PC-9 (cell line): ENCODE measurements around the gene GALNT11. TPM values are rescaled to one million over a fixed set of nuclear protein-coding genes. Genes with fewer than 3 reads are reported as not detected.
"Not testable (repeated sequence)": the region's sequence is repeated elsewhere in the genome, so short reads cannot be mapped to it uniquely, and the experiment has no call there.

ENCODE experiments used
- BruUV-seq: library from RNA; stranded (reverse); fragments of 400-500 nt; replicated peaks from 2 replicates; lab custom pipeline; 2021; lab: Mats Ljungman, UMichigan
- CTCF ChIA-PET: fragments of 300-600 bp; sonication (Branson Sonifier 250); formaldehyde crosslinking; loops from one replicate; lab custom pipeline; 2022; ENCODE audit warnings: antibody characterized with exemption; lab: Charles Lee
- POLR2A ChIA-PET: fragments of 300-600 bp; sonication (Branson Sonifier 250); formaldehyde crosslinking; loops from one replicate; lab custom pipeline; 2022; ENCODE audit warnings: antibody characterized with exemption; ENCODE audit not compliant: unreplicated experiment; lab: Charles Lee
- DNase-seq, 2 experiments: peaks; one replicate each; pipeline versions ENCODE4 v3.0.0 to v3.0.0-alpha.2; 2015 to 2022; ENCODE audit warnings: mixed read lengths in 1 of 2
- H2AFZ ChIP-seq: fragments of 200-600 bp; sonication (generic); 2 replicates; pipeline ENCODE4 v1.8.1; 2017; ENCODE audit warnings: antibody characterized with exemption
- H3F3A ChIP-seq: fragments of 200-600 bp; sonication (generic); 2 replicates; pipeline ENCODE4 v1.8.1; 2017; ENCODE audit warnings: antibody characterized with exemption, mild to moderate bottlenecking, low read depth; ENCODE audit not compliant: insufficient read depth
- H3K27ac ChIP-seq: fragments of 200-600 bp; sonication (generic); 2 replicates; pipeline ENCODE4 v1.6.1; 2016; ENCODE audit warnings: mixed run types
- H3K27me3 ChIP-seq: fragments of 200-600 bp; sonication (generic); 2 replicates; pipeline ENCODE4 v1.6.1; 2016; ENCODE audit warnings: low read depth, mixed run types; ENCODE audit not compliant: insufficient read depth
- H3K36me3 ChIP-seq: fragments of 200-600 bp; sonication (generic); 2 replicates; pipeline ENCODE4 v1.6.1; 2016; ENCODE audit warnings: low read depth, mixed run types
- H3K4me1 ChIP-seq: fragments of 200-600 bp; sonication (generic); replicated peaks from 2 replicates; pipeline ENCODE4 v1.6.1; 2016; ENCODE audit warnings: mixed run types; ENCODE audit not compliant: insufficient read depth
- H3K4me2 ChIP-seq: fragments of 200-600 bp; sonication (generic); 2 replicates; pipeline ENCODE4 v1.6.1; 2017; ENCODE audit warnings: mixed run types
- H3K4me3 ChIP-seq: fragments of 200-600 bp; sonication (generic); 2 replicates; pipeline ENCODE4 v1.6.1; 2016; ENCODE audit warnings: mixed run types
- H3K79me2 ChIP-seq: fragments of 200-600 bp; sonication (generic); 2 replicates; pipeline ENCODE4 v1.6.1; 2017; ENCODE audit warnings: low read depth, mixed run types
- H3K9me2 ChIP-seq: fragments of 200-600 bp; sonication (generic); 2 replicates; pipeline ENCODE4 v1.8.1; 2017; ENCODE audit warnings: mild to moderate bottlenecking; ENCODE audit not compliant: insufficient read depth
- H3K9me3 ChIP-seq: fragments of 200-600 bp; sonication (generic); 2 replicates; pipeline ENCODE4 v1.8.1; 2016; ENCODE audit warnings: low read depth; ENCODE audit not compliant: insufficient read depth
- H4K20me1 ChIP-seq: fragments of 200-600 bp; sonication (generic); 2 replicates; pipeline ENCODE4 v1.8.1; 2017; ENCODE audit not compliant: insufficient read depth
- EZH2 ChIP-seq: fragments of 200-600 bp; sonication (generic); IDR thresholded peaks from 2 replicates; pipeline ENCODE4 v1.8.0; 2017; ENCODE audit warnings: antibody characterized with exemption, low read depth
- intact Hi-C: fragments of 100-400 bp; cut with micrococcal nuclease; formaldehyde crosslinking; loops from one replicate; pipeline ENCODE4 v1.10.0; 2022; ENCODE audit not compliant: unreplicated experiment
- total RNA-seq: library from RNA; stranded (reverse); gene quantifications from 2 replicates; pipeline ENCODE4 v1.2.3, GENCODE V29; 2021
- TF ChIP-seq, protein P1 (sequence below): fragments of 200-600 bp; sonication (generic); conservative IDR thresholded peaks from 2 replicates; pipeline ENCODE4 v1.6.1; 2017; ENCODE audit warnings: mixed run types, antibody characterized with exemption, mild to moderate bottlenecking, moderate library complexity

Gene GALNT11
- total RNA-seq, 1 experiment from 2014 or later = 28.8 TPM

DNA sequence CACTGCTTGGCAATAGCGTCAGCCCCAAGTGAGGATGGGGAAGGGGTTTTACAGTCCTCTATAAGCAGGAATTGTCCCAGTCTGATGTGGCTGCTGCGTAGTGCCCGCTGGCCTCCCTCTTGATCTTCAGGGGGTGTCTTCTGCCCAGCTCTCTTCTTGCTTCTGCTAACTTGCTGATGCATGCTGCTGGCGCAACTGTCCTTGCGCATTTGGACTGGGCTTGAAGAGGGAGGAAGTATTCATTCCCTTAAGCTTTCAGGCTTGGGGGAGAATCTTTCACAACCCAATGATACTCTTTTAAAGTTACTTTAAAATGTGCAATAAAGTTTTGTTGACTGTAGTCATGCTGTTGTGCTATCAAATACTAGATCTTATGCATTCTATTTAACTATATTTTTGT is 10.3 kb downstream of the GALNT11 start:
- no peak overlapping the region for H3K4me2 ChIP-seq
- no peaks in the 10 kb centered on the region for H4K20me1 ChIP-seq
- H3K9me3 ChIP-seq = peaks cover 27% of the 10 kb centered on the region; the same call in 1 of the 2 replicates
- no peaks in the 10 kb centered on the region; the same call in 1 of the 2 replicates for H3K36me3 ChIP-seq
- TF ChIP-seq, protein P1, sequence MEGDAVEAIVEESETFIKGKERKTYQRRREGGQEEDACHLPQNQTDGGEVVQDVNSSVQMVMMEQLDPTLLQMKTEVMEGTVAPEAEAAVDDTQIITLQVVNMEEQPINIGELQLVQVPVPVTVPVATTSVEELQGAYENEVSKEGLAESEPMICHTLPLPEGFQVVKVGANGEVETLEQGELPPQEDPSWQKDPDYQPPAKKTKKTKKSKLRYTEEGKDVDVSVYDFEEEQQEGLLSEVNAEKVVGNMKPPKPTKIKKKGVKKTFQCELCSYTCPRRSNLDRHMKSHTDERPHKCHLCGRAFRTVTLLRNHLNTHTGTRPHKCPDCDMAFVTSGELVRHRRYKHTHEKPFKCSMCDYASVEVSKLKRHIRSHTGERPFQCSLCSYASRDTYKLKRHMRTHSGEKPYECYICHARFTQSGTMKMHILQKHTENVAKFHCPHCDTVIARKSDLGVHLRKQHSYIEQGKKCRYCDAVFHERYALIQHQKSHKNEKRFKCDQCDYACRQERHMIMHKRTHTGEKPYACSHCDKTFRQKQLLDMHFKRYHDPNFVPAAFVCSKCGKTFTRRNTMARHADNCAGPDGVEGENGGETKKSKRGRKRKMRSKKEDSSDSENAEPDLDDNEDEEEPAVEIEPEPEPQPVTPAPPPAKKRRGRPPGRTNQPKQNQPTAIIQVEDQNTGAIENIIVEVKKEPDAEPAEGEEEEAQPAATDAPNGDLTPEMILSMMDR = no peak
- TF ChIP-seq EZH2 = no peak
- no peaks in the 10 kb centered on the region for H3K27me3 ChIP-seq
- no peak overlapping the region for H3K27ac ChIP-seq
- H3K79me2 ChIP-seq = no peaks in the 10 kb centered on the region
- DNase-seq = no peak
- H3K4me1 ChIP-seq = no peaks in the 10 kb centered on the region
- H2AFZ ChIP-seq = no peak overlapping the region
- intact Hi-C loops = no loop called here
- ChIA-PET POLR2A (no interaction called here), CTCF (no interaction called here)
- BruUV-seq = no TSS peak
- H3F3A ChIP-seq = no peaks in the 10 kb centered on the region
- H3K4me3 ChIP-seq = no peak overlapping the region
- no peaks in the 10 kb centered on the region for H3K9me2 ChIP-seq

DNA sequence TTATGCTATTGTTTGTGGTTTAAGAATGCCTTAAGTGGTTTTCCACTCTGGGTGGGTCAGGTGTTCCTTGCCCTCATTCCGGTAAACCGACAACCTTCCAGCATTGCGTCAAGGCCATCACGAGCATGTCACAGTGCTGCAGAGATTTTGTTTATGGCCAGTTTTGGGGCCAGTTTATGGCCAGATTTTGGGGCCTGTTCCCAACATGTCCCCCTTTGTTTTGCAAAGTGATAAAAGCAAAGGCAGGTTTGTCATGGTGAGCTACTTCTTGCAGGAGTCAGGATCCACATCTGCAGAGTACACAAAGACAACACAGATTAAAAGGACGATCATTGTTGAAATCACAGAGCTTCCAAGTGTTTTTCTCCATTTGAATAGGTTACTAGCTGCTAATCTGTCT is 12.9 kb downstream of the GALNT11 start:
- not testable (repeated sequence) for BruUV-seq, H3K79me2 ChIP-seq

DNA sequence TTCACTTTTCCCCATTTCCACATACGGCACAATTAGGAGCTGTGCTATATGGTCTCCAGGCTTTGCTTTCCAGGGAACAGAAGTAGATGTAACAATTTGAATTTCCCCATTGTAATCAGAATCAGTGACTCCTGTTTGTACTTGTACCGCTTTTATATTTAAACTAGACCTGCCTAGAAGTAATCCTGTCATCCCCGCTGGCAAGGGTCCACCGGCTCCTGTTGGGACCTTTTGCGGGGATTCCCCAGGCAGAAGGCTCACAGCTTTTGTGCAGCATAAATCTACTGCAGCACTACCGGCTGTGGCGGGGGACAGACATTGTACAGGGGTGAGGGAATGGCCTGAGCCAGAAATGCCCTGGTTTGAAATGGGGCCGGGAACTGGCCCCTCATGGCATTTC is 17.6 kb downstream of the GALNT11 start:
- H3K4me3 ChIP-seq, H3K79me2 ChIP-seq, H3K36me3 ChIP-seq, H3K9me2 ChIP-seq, H3K4me2 ChIP-seq, CTCF ChIA-PET, H2AFZ ChIP-seq, intact Hi-C loops, H3K27me3 ChIP-seq, H3K27ac ChIP-seq, DNase-seq, BruUV-seq, POLR2A ChIA-PET, H3K4me1 ChIP-seq, H3F3A ChIP-seq, H4K20me1 ChIP-seq: not testable (repeated sequence)
- H3K9me3 ChIP-seq = peaks cover 11% of the 10 kb centered on the region; the same call in 1 of the 2 replicates

More for the DNA sequence above, 12.9 kb downstream of the GALNT11 start:
- H3K9me3 ChIP-seq = peaks cover 27% of the 10 kb centered on the region; the same call in 1 of the 2 replicates
- H4K20me1 ChIP-seq, H3K27ac ChIP-seq, H2AFZ ChIP-seq, H3K4me3 ChIP-seq, H3K4me2 ChIP-seq, H3K27me3 ChIP-seq, DNase-seq, CTCF ChIA-PET, intact Hi-C loops, H3K9me2 ChIP-seq, H3K4me1 ChIP-seq, H3K36me3 ChIP-seq, H3F3A ChIP-seq: not testable (repeated sequence)
- POLR2A ChIA-PET = interaction anchor here (0.6 kb wide), 1 partner anchor 1245 kb away, joined by 3 read pairs; no protein-coding TSS in a partner anchor

DNA sequence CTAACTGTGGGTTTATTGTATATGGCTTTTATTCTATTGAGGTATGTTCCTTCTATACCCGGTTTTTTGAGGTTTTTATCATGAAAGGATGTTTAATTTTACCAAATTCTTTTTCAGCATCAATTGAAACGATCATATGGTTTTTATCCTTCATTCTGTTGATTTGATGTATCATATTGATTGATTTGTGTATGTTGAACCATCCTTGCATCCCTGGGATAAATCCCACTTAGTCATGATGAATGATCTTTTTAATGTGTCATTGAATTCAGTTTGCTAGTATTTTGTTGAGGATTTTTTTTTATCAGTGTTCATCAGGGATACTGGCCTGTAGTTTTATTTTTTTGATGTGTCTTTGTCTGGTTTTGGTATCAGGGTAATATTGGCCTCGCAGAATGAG is 19.4 kb downstream of the GALNT11 start:
- H3K9me2 ChIP-seq, H3K4me1 ChIP-seq, DNase-seq, H3K27ac ChIP-seq, CTCF ChIA-PET, POLR2A ChIA-PET, intact Hi-C loops, H3K36me3 ChIP-seq, H3K27me3 ChIP-seq, H3K4me3 ChIP-seq, H4K20me1 ChIP-seq, H3K4me2 ChIP-seq, H2AFZ ChIP-seq, BruUV-seq, H3K9me3 ChIP-seq, H3K79me2 ChIP-seq, H3F3A ChIP-seq: not testable (repeated sequence)
